GM18517 (cell line): ENCODE measurements around the gene ITGA11.

ENCODE experiments used
- ATAC-seq: cut with Tn5 transposase; IDR thresholded peaks from one replicate; pipeline ENCODE4 v1.9.1; 2021; ENCODE audit warnings: mild to moderate bottlenecking, moderate library complexity; ENCODE audit not compliant: unreplicated experiment

Gene ITGA11

DNA sequence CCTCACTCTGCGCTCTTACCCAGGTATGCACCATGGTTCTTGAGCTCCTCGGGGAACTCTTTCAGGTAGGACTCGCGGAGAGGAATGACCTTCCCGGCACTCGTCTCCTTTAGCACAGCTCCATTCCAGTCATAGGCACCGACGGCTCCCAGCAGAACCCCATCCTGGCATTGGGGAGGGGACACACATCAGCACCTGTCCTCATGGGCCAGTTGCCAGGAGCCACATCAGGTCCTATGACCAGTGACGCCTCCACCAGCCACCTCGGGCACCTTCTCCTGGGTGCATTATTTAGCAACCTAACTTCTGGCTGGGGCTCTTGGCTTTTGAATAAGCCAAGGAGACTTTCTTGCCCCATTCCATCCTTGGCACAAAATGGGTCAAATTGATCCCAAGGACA is 92.5 kb downstream of the ITGA11 start:
- no peak for ATAC-seq

DNA sequence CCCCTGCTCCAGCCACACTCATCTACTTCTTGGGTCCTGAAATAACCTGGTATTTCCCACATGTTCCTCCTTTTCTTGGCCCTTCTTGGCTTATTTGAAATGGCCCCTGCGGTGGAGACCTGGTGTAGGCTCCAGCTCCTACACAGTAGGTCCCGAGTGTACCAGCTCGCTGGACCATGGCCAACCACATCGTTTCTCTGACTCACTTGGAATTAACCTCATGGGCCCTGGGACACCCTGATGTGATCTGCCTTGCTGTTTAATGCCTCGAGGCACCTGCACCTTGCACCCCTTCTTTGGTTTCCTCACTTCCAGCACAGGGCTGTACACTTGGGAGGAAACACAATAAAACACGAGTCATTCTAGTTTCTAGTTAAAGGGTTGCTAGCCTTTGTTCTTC is 94.1 kb downstream of the ITGA11 start:
- ATAC-seq, result no peak

DNA sequence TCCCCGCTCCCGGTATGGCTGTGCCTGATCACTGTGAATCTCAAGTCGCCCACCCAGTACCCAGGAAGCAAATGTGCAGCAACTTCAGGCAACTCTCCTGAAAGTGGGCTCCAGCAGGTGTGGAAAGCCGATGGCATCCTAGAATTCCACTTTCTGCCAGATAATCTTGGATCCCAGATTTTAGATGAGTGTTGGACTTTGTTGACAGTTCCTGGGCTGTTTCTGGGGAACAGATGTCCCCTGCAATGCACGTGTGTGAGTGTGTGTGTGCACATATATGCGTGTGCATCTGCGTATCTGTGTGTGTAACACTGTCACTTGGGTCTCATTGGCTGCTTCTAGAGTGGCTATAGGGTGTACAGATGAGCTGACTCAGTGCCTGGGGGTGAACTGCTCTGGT is 95.4 kb downstream of the ITGA11 start:
- no peak for ATAC-seq

DNA sequence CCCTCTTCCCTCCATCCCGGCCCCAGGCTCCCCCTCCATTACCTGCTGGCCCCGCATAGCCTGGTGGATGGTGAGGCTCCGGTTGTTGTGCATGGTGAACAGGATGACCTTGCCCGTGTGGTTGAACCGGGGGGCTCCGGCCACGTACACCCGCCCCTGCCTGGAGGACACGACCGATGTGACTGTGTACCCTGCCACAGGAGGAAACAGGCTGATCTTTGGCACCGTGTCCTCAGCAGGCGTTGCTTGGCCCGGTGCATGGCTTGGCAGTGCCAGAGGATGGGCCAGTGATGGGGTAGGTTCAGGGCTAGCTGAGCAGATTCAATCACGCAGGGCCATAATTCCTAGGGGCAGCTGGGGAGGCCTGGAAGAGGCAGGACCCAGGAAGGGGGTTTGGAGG is 96.3 kb downstream of the ITGA11 start:
- no peak for ATAC-seq

DNA sequence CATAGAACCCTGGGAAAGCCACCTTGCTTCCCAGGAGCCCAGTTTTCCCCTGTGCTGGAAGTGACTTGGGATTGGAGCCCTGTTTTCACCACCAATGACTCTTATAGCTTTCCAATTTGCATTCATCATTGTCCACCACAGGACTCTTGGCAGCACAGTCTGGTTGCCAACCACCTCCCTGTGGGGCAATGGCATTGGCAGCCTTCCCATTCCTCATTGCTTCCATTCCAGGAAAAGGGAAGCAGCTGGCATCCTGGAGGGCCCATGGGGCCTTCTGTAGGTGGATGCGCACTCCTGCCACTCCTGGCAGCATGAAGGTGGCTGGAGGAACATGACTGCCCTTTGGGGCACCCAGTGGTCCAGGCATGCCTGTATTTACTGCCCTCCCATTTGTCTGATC is 96.7 kb downstream of the ITGA11 start:
- no peak for ATAC-seq

DNA sequence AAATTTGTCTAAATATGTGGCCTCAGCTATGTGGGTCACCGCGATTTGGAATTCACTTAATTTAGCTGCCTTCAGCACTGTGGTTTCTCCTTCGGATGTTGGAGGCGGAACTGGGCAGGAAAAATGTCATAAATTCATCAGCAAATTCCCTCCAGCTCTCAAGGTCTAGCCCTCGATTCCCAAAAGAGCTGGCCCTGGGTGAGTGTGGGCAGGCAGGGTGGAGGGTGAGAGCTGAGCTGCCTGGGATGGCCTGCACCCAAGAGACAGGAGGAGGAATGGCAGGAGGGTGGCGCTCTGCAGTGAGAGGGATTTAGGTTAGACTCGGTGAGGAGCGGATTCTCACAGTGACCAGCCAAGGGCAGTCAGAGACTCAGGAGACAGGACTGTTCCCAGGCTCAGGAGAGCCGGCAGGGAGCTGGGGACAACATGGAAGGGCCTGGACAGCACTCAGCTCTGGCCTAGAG is 97.3 kb downstream of the ITGA11 start:
- no peak for ATAC-seq

DNA sequence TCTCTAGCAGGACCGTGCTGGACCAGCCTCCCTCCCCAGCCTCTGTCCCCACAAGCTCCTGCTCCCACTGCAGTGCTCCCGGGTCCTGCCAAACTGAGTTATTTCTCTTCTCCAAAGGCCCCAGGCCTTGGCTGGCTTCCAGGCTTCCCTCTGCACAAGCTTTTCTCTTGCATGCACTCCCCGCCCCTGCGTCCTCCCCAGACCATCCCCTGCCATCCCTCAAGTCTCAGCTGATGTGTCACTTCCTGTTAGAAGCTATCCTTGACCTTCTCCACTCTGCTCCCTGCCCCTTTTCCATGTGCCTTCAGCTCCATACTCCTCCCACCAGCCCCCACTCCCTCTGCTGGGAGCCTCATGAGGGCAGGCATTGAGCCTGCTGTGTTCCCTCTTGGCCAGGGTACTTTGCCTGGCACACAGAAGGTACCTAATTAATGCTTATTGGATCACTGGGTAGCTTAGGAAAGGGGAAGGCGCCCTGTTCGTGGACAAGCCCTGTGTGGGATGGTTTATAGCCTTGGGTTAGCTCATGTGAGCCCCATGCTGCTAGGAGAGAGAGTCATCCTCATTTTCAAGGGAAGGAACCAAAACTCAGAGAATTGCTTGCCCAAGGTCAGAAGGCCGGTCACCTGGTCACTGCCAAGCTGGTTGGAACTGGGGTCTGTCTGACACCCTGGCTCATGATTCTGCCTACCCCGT is 98.0 kb downstream of the ITGA11 start:
- no peak for ATAC-seq

DNA sequence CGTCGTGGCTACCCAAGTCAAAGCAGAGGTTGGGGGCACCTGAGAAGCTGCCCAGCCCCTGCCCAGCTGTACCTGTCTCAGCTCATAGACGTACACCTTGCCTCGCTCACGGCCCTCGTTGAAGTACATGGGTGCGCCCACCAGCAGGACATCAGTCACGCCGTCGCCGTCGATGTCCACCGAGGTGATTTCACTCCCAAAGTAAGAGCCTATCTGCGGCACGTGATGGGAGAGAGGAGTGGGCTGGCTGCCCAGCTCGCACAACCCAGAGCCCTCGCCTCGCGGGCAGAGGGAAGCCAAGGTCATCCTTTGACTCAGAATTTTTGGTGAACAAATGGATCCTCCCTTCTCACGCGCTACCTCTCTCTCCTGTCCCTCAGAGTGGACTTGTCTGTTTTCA is 99.7 kb downstream of the ITGA11 start:
- ATAC-seq, result no peak

DNA sequence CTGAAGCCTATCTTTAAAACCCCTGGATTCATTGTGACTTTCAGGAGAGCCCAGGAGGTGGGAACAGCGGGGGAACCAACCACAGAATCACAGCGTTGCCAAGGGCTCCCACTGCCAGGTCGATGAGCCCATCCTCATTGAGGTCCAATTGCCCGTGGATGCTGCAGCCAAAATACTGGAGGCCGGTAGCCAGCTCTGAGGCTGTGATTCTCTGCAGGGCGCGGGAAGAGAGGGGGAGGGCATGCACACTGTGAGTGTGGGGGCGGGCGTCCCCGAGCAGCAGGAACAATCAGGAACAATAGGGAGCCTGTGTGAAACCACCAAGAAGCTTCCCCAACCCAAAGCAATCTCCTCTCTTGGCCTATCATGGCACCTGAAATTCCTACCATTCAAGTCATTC is 101.1 kb downstream of the ITGA11 start:
- no peak for ATAC-seq

DNA sequence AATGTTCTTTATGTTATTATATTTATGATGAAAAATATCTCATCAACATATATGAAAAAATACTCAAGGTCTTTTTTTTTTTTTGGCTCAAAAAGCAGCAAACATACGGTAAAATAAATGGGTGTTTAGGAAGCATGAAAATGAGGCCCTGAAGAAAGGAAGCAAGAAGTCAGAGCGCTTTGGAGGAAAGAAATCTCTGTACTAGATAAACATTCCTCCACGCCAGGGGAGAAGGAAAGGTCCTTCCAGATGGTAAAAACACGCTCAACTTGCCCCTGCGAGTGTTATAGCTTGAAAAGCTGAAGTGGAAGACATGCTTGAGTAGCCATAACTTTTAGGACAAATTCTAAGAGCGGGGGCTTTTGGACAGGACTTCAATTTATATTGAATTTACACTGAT is 101.5 kb downstream of the ITGA11 start:
- no peak for ATAC-seq

DNA sequence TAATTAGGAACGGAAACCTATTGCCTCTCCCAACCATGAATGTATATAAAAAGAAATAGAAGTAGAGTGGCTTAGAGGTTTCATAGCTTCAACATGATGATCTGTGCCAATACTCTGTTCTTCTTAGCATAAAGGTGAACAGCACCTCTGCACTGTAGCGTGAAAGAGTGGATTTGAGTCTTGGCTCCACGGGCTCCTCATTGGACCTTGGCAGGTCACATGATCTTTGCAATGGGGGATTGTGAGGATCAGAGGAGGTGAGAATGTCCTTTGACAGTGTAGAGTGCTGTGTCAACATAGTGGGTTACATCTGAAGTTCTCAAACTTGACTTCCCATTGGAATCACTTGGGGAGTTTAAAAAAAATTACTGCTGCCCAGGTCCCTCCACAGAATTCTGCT is 103.0 kb downstream of the ITGA11 start:
- no peak for ATAC-seq

DNA sequence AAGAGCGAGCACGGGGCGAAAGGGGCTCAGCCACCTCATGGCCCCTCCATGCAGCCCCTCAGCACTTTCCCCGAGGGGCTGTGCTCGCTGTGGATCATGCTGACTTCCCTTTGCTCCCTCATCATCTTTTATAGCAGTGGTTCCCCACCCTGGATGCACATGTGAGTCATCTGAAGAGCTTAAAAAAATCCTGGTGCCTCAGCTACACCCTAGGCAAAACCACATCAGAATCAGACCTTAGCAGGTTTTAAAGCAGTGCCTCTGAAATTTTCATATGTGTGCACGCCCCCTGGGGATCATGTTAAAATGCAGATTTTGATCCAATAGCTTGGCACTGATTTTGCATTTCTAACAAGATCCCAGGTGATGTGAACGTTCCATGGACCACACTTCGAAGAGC is 103.5 kb downstream of the ITGA11 start:
- ATAC-seq, result no peak

DNA sequence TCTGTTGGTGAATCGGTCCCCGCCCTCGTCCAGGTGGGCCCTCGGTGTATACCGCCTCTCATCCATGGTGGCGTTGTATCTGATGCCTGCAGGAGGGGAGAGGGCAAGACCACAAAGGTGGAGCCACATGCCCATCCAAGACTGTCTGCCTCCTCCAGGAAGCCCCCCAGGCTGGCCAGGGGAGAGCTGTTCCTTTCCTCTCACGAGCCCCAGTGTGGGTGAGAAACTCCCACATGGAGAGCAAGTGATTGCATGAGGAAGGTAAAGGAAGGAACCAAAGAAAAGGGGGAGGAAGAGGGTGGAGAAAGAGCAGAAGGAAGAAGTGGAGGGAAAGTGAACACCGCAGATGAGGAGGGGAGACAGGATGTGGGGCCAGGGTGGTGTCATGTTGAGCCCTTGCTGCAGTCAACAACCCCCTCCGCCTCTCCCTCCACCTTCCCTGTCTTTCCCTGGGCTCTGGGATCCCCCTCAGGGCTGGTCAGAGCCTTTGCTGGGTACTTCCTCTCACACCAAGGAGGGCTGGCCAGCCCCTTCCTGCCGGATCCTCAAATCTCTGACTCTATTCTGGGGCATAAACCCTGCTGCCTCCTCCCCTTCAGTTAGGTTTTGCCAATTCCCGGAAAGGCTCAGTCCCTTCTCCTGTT is 105.1 kb downstream of the ITGA11 start:
- ATAC-seq, result no peak

DNA sequence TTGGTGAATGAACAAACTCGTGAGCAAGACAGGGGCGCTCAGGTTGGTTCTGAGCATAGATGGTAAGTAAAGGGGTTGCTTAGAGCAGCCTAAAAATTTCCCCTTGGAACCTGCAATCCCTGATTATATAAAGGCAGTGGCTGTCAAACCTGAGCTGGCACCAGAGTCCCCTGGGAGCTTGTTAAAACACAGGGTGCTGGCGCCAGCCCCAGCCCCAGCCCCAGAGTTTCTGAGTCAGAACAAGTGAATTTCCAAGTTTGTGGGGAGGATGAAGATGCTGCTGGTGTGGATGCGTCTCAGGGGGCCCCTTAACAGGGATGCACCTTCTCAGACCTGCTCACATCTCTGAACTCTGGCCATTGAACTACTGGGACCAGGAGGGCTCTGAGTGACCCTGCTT is 106.2 kb downstream of the ITGA11 start:
- no peak for ATAC-seq

DNA sequence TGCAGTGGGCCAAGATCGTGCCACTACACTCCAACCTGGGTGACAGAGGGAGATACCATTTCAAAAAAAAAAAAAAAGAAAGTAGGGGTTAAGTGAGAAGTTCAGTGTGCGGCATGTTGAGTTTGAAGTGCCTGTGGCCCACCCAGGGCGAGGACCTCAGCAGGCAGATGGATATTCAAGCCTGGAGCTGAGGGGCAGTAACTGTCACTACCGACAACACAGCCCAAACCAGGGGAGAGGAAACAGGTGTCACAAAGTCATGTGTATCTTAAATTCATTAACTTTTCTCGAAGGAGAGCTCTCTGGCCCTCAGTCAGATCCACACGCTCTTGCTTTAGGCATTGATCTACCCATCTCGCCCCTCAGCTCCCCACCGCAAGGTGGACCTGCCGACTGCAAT is 109.2 kb downstream of the ITGA11 start:
- ATAC-seq, result no peak

DNA sequence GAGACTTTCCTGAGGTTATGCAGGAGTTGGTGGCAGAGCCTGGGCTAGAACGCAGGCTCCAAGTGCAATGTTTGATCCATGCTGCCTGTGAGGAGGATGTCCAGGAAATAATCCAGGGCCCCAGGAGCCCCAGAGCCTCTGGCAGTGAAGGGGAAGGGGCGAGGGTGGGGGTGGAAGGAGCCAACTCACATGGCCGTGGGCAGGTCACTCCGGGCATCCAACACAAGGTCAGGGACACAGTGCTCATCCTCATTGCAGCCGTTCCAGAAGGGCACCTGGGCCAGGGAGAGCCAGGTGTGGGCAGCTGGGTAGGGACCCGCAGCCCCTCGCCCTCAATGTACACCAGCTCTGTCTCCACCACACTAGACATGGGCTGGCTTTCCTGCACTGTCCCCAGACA is 110.7 kb downstream of the ITGA11 start:
- no peak for ATAC-seq

DNA sequence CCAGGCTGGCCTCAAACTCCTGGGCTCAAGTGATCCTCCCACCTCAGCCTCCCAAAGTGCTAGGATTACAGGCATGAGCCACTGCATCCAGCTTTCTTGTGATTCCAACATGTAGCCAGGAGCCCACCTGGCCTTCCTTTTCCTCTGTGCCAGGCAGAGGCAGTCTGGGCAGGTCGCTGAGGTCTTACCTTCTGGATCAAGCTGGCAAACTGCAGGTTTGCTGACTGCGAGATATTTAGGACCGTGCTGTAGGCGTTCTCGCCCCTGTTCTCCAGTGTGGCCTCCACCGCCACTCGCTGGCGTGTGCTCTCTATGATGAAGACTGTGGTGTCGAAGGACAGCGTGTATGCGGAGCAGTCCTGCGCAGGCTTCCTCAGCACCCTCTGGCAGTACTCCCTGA is 112.0 kb downstream of the ITGA11 start:
- no peak for ATAC-seq

DNA sequence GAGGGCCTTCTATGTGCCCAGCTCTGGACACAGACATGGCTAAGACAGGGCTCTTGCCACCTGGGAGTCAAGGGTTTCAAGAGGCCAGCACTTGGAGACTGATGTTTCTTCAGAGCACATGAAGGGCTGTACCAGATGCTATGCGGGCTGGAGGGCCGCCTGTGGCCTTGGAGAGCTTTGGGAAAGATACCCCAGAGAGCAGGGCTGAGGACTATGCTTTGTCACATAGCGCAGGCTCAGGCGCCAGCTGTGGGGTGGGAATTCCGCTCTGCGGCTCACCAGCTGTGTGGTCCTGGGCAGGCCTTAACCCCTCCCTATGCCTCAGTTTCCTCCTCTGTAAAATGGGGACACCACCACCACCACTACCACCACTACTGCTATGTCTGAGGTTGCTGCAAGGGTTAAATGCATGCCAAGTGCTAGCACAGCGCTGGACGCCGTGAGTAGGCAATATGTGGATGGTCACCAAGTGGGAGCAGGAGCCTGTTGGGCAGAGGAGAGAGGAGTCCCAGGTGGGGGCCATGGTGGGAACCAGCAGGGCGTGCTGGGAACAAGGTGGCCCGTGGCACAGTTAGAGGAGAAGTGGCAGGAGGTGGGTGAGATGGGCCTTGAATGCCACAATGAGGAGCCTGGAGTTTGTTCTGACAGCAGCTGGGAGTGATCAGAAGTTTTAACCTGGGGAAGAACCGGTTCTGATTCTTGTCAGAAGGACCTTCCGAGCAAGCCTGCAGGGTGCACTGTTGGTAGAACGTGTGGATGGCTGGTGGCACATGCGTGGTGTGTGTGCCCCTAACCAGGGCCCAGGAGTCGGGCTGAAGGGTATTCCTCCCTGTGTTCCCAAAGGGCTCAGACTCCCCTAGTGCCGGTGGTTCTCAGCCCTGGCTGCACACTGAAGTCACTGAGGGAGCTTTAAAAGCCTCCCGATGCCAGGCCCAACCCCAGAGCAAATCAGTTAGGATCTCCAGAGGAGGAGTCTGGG is 112.7 kb downstream of the ITGA11 start:
- no peak for ATAC-seq

DNA sequence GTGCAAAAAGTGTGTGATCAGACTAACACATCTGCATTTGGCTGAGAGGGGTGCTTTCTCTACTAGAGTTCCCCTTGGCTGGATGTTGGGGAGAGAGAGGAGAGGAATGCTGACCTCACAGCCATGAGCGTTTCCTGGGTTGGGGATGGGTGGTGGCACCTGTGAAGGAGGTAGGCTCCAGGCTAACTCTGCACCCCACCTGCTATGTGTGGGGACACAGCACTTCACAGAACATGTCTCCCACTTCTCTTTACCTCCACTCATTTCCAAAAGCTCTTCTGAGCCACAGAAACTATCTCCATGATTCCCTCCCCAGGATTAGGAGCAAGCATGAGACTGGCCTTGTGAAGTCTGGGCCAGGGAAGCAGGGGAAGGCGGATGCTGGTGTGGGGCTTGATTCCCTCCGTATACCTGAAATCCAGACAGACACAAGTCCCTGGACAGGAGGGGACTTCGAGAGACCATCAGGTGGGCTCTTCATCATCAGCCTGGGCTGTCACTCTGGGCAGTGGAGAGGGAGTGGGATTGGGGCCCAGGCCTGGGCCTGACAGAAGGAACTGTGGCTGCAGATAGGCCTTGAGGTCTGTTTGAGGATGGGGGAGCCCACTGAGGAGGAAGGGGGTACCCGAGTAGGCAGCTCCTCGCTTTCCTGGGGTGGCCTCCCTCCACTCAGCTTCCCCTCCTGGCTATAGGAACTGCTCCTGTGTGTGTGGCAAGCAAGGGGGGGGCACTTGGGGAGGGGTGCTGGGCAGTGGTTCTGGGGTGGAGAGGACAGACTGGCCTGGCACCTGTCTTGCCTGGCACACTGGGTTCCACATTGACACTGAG is 113.7 kb downstream of the ITGA11 start:
- ATAC-seq, result no peak

DNA sequence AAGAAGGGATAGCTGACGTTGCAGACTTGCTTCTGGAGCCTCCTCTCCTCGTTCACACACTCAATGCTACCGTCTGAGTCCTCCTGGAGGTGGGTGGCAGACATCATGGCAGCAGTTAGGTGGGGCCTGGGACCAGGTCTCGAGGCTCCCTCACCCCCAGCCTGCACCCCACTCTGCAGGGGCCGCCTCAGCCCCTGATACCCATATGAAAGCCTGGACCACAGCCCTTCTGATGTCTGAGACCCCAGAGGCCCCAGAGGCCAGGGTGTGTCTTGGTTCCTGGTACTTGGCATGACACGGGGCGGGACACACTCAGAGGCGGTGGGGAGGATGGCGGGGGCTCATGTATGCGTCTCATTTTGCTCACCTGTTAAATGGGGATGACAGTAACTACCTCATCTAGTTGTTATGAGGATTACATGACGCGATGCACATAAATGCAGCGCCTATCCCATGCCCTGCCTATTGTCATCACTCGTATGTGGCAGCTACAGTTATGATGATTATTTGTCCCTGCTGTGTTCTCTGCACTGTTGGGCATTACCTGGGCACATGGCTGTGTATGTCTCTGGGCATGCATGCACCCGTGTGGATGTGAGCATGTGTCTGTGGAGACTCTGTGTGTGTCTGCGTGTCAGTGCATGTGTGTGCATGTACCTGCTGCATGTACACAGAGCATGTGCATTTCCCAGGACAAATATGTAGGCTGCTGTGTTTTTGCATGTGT is 114.5 kb downstream of the ITGA11 start:
- no peak for ATAC-seq
